Nephron progenitor cell (in vitro differentiated cells): Measurements from ENCODE around the gene KLC1.

ENCODE experiments used
- DNase-seq: peaks from one replicate; pipeline ENCODE4 v3.0.0; 2021
- H3K27ac Mint-ChIP-seq: 2 replicates; pipeline ENCODE4 v1.8.0; 2021; ENCODE audit warnings: mild to moderate bottlenecking, moderate library complexity, mixed read lengths
- H3K27me3 Mint-ChIP-seq: 2 replicates; pipeline ENCODE4 v1.8.0; 2021; ENCODE audit warnings: mild to moderate bottlenecking, low read depth, mixed read lengths; ENCODE audit not compliant: poor library complexity
- H3K36me3 Mint-ChIP-seq: 2 replicates; pipeline ENCODE4 v1.8.0; 2021; ENCODE audit warnings: low read depth, mixed read lengths
- H3K4me1 Mint-ChIP-seq: 2 replicates; pipeline ENCODE4 v1.8.0; 2021; ENCODE audit warnings: mixed read lengths
- H3K4me3 Mint-ChIP-seq: 2 replicates; pipeline ENCODE4 v1.8.0; 2021; ENCODE audit warnings: mild to moderate bottlenecking, moderate library complexity, mixed read lengths
- H3K9me3 Mint-ChIP-seq: 2 replicates; pipeline ENCODE4 v1.8.0; 2021; ENCODE audit warnings: mild to moderate bottlenecking, moderate library complexity, mixed read lengths
- CTCF ChIP-seq: fragments of 200-600 bp; sonication (generic); IDR thresholded peaks from 2 replicates; pipeline ENCODE4 v1.5.0; 2021; ENCODE audit warnings: antibody characterized with exemption

KLC1 gene

GRCh38 chr14:103694572-103695026, 65.6 kb downstream of the KLC1 start:
- H3K36me3 Mint-ChIP-seq: peaks cover 6% of the 10 kb centered on the region
- peaks cover 3% of the 10 kb centered on the region for H3K27me3 Mint-ChIP-seq
- peaks cover 29% of the 10 kb centered on the region for H3K4me1 Mint-ChIP-seq
- H3K4me3 Mint-ChIP-seq: no peak overlapping the region
- no peak for TF ChIP-seq CTCF
- DNase-seq: no peak
- H3K9me3 Mint-ChIP-seq: no peaks in the 10 kb centered on the region
- H3K27ac Mint-ChIP-seq: peak overlapping the region; percentile 81

GRCh38 chr14:103695296-103696069, 66.5 kb downstream of the KLC1 start:
- DNase-seq: no peak
- no peaks in the 10 kb centered on the region for H3K9me3 Mint-ChIP-seq
- peak overlapping the region; percentile 97 for H3K27ac Mint-ChIP-seq
- peak overlapping the region; percentile 47 for H3K4me3 Mint-ChIP-seq
- H3K4me1 Mint-ChIP-seq: peaks cover 29% of the 10 kb centered on the region
- peaks cover 3% of the 10 kb centered on the region for H3K27me3 Mint-ChIP-seq
- peaks cover 4% of the 10 kb centered on the region for H3K36me3 Mint-ChIP-seq
- TF ChIP-seq CTCF: no peak

GRCh38 chr14:103696070-103696402, 67.0 kb downstream of the KLC1 start:
- no peak for TF ChIP-seq CTCF
- Mint-ChIP-seq H3K27ac (peak overlapping the region; percentile 97), H3K36me3 (peaks cover 4% of the 10 kb centered on the region), H3K9me3 (no peaks in the 10 kb centered on the region), H3K27me3 (peaks cover 3% of the 10 kb centered on the region), H3K4me3 (peak overlapping the region; percentile 37), H3K4me1 (peaks cover 29% of the 10 kb centered on the region)
- DNase-seq: no peak

- Mint-ChIP-seq H3K4me1 (peaks cover 29% of the 10 kb centered on the region), H3K36me3 (peaks cover 4% of the 10 kb centered on the region), H3K27me3 (peaks cover 3% of the 10 kb centered on the region), H3K27ac (peak overlapping the region; percentile 97), H3K4me3 (no peak overlapping the region), H3K9me3 (no peaks in the 10 kb centered on the region)
- TF ChIP-seq CTCF: no peak
- DNase-seq: peak; percentile 29
Measured at GRCh38 chr14:103696466-103697071, 67.6 kb downstream of the KLC1 start.

- Mint-ChIP-seq H3K36me3 (peaks cover 4% of the 10 kb centered on the region), H3K4me3 (no peak overlapping the region), H3K27ac (peak overlapping the region; percentile 51), H3K9me3 (no peaks in the 10 kb centered on the region), H3K4me1 (peaks cover 35% of the 10 kb centered on the region), H3K27me3 (peaks cover 3% of the 10 kb centered on the region)
- no peak for TF ChIP-seq CTCF
- DNase-seq: no peak
Measured at GRCh38 chr14:103697206-103697602, 68.2 kb downstream of the KLC1 start.
